GM12891 (cell line): ENCODE results near the gene NTHL1.

ENCODE experiments used
- POLR2A ChIP-seq: IDR thresholded peaks from 2 replicates; pipeline ENCODE4 v1.6.1; 2011; ENCODE audit warnings: low read depth, low read length, control low read depth
- POLR2AphosphoS5 ChIP-seq: IDR thresholded peaks from 2 replicates; pipeline ENCODE4 v1.6.1; 2011; ENCODE audit warnings: low read depth, low read length, control low read depth
- POU2F2 ChIP-seq: IDR thresholded peaks from 2 replicates; pipeline ENCODE4 v1.6.1; 2011; ENCODE audit warnings: low read depth, mild to moderate bottlenecking, control low read depth, low read length, moderate library complexity
- TAF1 ChIP-seq: IDR thresholded peaks from 2 replicates; pipeline ENCODE4 v1.6.1; 2011; ENCODE audit warnings: low read depth, low read length, control low read depth

- TF ChIP-seq TAF1 (no peak), POLR2A (no peak), POLR2AphosphoS5 (no peak), POU2F2 (no peak)
Observed at GRCh38 chr16:2060346-2060745, 12.7 kb upstream of the NTHL1 start.
